K562 (cell line): ENCODE data around the gene PIK3CB. TPM values are rescaled to one million over a fixed set of nuclear protein-coding genes. Genes with fewer than 3 reads are reported as not detected.

Source experiments
- BHLHE40 ChIP-seq: IDR thresholded peaks from 2 replicates; pipeline ENCODE4 v1.6.1; 2011; ENCODE audit warnings: low read length, improper control_type of control experiment
- CC2D1A ChIP-seq: fragments of 450-650 bp; IDR thresholded peaks from 2 replicates; pipeline ENCODE4 v1.6.1; 2017; ENCODE audit warnings: mild to moderate bottlenecking
- CHD7 ChIP-seq: fragments of 200-600 bp; sonication (generic); IDR thresholded peaks from one replicate; pipeline ENCODE4 v1.6.1; 2012; ENCODE audit warnings: mild to moderate bottlenecking, low read depth, low read length, inconsistent platforms
- CTCF ChIP-seq, 3 experiments: IDR thresholded peaks in 2 of 3; conservative IDR thresholded peaks in 1 of 3; 2 replicates each; pipeline ENCODE4 v1.5.1; 2011 to 2012; ENCODE audit warnings: low read length in 3 of 3, mild to moderate bottlenecking in 3 of 3, control low read depth in 2 of 3, improper control_type of control experiment in 1 of 3, inconsistent platforms in 1 of 3, low read depth in 1 of 3, mixed read lengths in 1 of 3, moderate library complexity in 1 of 3; ENCODE audit not compliant: insufficient read depth in 2 of 3
- DACH1 ChIP-seq: fragments of 450-650 bp; IDR thresholded peaks from 2 replicates; pipeline ENCODE4 v1.6.1; 2018; ENCODE audit not compliant: partially characterized antibody
- EHMT2 ChIP-seq: fragments of 450-650 bp; IDR thresholded peaks from 2 replicates; pipeline ENCODE4 v1.6.1; 2018; ENCODE audit warnings: antibody characterized with exemption
- FUS ChIP-seq: fragments of 200-400 bp; formaldehyde crosslinking; optimal IDR thresholded peaks from 2 replicates; pipeline ENCODE3; 2017; ENCODE audit warnings: low read depth, low read length
- MBD2 ChIP-seq: sonication (generic); IDR thresholded peaks from 2 replicates; pipeline ENCODE4 v1.6.1; 2016; ENCODE audit warnings: low read depth, borderline replicate concordance
- MEIS2 ChIP-seq: fragments of 450-650 bp; IDR thresholded peaks from 2 replicates; pipeline ENCODE4 v1.6.1; 2014; ENCODE audit warnings: mild to moderate bottlenecking; ENCODE audit not compliant: partially characterized antibody
- SOX6 ChIP-seq: fragments of 450-650 bp; IDR thresholded peaks from 2 replicates; pipeline ENCODE4 v1.6.1; 2014; ENCODE audit warnings: mild to moderate bottlenecking
- ZBTB7A ChIP-seq: IDR thresholded peaks from 2 replicates; pipeline ENCODE4 v1.6.1; 2011; ENCODE audit warnings: low read depth, mild to moderate bottlenecking, low read length, moderate library complexity, borderline replicate concordance; ENCODE audit not compliant: control insufficient read depth
- ZNF75A ChIP-seq: fragments of 450-650 bp; formaldehyde crosslinking; IDR thresholded peaks from 2 replicates; pipeline ENCODE4 v1.4.0; 2020; ENCODE audit warnings: mild to moderate bottlenecking
- polyA plus RNA-seq, 8 experiments: library from polyadenylated mRNA; depleted of rRNA in 4 of 8; stranded (reverse) in 5 of 8; unstranded in 3 of 8; fragments of >200 nt; fragmentation: Nextera tagmentation in 2 of 8; fragmentation: Illumina TruSeq in 1 of 8; extraction: Ambion mirVana in 2 of 8; extraction: Trizol in 1 of 8; gene quantifications; 2 replicates each; pipeline versions ENCODE4 v1.2.1 to v1.2.3, GENCODE V29; 2011 to 2014; ENCODE audit warnings: inconsistent platforms in 1 of 8, missing spikeins in 1 of 8
- total RNA-seq, 7 experiments: library from RNA; depleted of rRNA in 6 of 7; stranded (reverse); fragments of >200 nt in 6 of 7; fragmentation: Illumina TruSeq in 2 of 7; extraction: Trizol in 2 of 7; gene quantifications; 2 replicates each; pipeline versions ENCODE4 v1.2.1 to v1.2.3, GENCODE V29; 2011 to 2021; ENCODE audit warnings: low replicate concordance in 1 of 7
- TF ChIP-seq, protein P1 (sequence below): fragments of 250-450 bp; sonication (Bioruptor Pico); IDR thresholded peaks from 2 replicates; pipeline ENCODE4 v1.5.0; 2022; ENCODE audit warnings: mild to moderate bottlenecking

PIK3CB gene
- total and polyA plus RNA-seq, 9 of the 15 experiments (the other 6 are each of a cell fraction or from before 2014, with no cell fraction given), result 15.3 to 62.6 (median 28.3) TPM

- TF ChIP-seq, protein P1, sequence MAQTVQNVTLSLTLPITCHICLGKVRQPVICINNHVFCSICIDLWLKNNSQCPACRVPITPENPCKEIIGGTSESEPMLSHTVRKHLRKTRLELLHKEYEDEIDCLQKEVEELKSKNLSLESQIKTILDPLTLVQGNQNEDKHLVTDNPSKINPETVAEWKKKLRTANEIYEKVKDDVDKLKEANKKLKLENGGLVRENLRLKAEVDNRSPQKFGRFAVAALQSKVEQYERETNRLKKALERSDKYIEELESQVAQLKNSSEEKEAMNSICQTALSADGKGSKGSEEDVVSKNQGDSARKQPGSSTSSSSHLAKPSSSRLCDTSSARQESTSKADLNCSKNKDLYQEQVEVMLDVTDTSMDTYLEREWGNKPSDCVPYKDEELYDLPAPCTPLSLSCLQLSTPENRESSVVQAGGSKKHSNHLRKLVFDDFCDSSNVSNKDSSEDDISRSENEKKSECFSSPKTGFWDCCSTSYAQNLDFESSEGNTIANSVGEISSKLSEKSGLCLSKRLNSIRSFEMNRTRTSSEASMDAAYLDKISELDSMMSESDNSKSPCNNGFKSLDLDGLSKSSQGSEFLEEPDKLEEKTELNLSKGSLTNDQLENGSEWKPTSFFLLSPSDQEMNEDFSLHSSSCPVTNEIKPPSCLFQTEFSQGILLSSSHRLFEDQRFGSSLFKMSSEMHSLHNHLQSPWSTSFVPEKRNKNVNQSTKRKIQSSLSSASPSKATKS (CRISPR knock-in tag), result no peak
- TF ChIP-seq CC2D1A (0 out of 2 replicates have a peak, but pooled peaks have one; percentile 25), SOX6 (peak; percentile 73; the same call in 1 of the 2 replicates), MEIS2 (peak; percentile 12), DACH1 (no peak), ZNF75A (peak; percentile 91), MBD2 (no peak), ZBTB7A (no peak), CHD7 (no peak), BHLHE40 (no peak), CTCF (IDR thresholded peaks at IDR 0.05 in 2 of 3, conservative IDR thresholded peaks at IDR 0.05 in 1 of 3; ENCODE audit: insufficient read depth in 2 of 3, low read depth in 1 of 3, low read length in 3 of 3) (no peak), EHMT2 (no peak), FUS (no peak)
Measured at GRCh38 chr3:138642226-138642926, 192.4 kb downstream of the PIK3CB start (continued).
